H9 (cell line): ENCODE measurements around the gene IQGAP2. TPM values are rescaled to one million over a fixed set of nuclear protein-coding genes. Genes with fewer than 3 reads are reported as not detected.

Experiments used
- DNase-seq: peaks from one replicate; pipeline ENCODE4 v3.0.0-alpha.2; 2017
- H2AFZ ChIP-seq: one replicate; pipeline ENCODE4 v1.6.1; 2013; ENCODE audit warnings: mild to moderate bottlenecking, low read length, control low read depth, moderate library complexity
- H2AK5ac ChIP-seq: 2 replicates; pipeline ENCODE4 v1.6.1; 2013; ENCODE audit warnings: low read length, control low read depth, mixed read lengths; ENCODE audit not compliant: insufficient read length
- H2BK120ac ChIP-seq: one replicate; pipeline ENCODE4 v1.6.1; 2013; ENCODE audit warnings: low read depth, mild to moderate bottlenecking, low read length, control low read depth, inconsistent platforms; ENCODE audit not compliant: poor library complexity, severe bottlenecking
- H2BK12ac ChIP-seq: 2 replicates; pipeline ENCODE4 v1.6.1; 2013; ENCODE audit warnings: low read length, control low read depth, mixed read lengths, low read depth; ENCODE audit not compliant: insufficient read length
- H2BK15ac ChIP-seq: 2 replicates; pipeline ENCODE4 v1.6.1; 2013; ENCODE audit warnings: low read depth, low read length, control low read depth
- H2BK20ac ChIP-seq: one replicate; pipeline ENCODE4 v1.6.1; 2013; ENCODE audit warnings: low read depth, mild to moderate bottlenecking, low read length, control low read depth, inconsistent platforms; ENCODE audit not compliant: poor library complexity, severe bottlenecking
- H2BK5ac ChIP-seq: 2 replicates; pipeline ENCODE4 v1.6.1; 2013; ENCODE audit warnings: low read length, control low read depth, mixed read lengths; ENCODE audit not compliant: insufficient read length
- H3K14ac ChIP-seq: 2 replicates; pipeline ENCODE4 v1.6.1; 2013; ENCODE audit warnings: low read length, control low read depth; ENCODE audit not compliant: insufficient read depth
- H3K18ac ChIP-seq: 2 replicates; pipeline ENCODE4 v1.6.1; 2013; ENCODE audit warnings: low read depth, mild to moderate bottlenecking, mixed read lengths, low read length, control low read depth; ENCODE audit not compliant: insufficient read length
- H3K23ac ChIP-seq: 2 replicates; pipeline ENCODE4 v1.6.1; 2013; ENCODE audit warnings: low read length, control low read depth, mixed read lengths, low read depth; ENCODE audit not compliant: insufficient read length
- H3K23me2 ChIP-seq: 2 replicates; pipeline ENCODE4 v1.6.1; 2013; ENCODE audit warnings: low read depth, mild to moderate bottlenecking, mixed read lengths, low read length, control low read depth; ENCODE audit not compliant: insufficient read length, poor library complexity, severe bottlenecking
- H3K27ac ChIP-seq: 2 replicates; pipeline ENCODE4 v1.5.1; 2013; ENCODE audit warnings: low read length, control low read depth, mixed read lengths, low read depth; ENCODE audit not compliant: insufficient read length
- H3K27me3 ChIP-seq: 2 replicates; pipeline ENCODE4 v1.6.1; 2013; ENCODE audit warnings: low read length, control low read depth, inconsistent platforms; ENCODE audit not compliant: insufficient read depth
- H3K4ac ChIP-seq: 2 replicates; pipeline ENCODE4 v1.6.1; 2013; ENCODE audit warnings: low read depth, mild to moderate bottlenecking, control low read depth, inconsistent platforms, low read length, moderate library complexity
- H3K4me1 ChIP-seq: 2 replicates; pipeline ENCODE4 v1.6.1; 2013; ENCODE audit warnings: low read length, control low read depth, inconsistent platforms; ENCODE audit not compliant: insufficient read depth
- H3K4me2 ChIP-seq: 2 replicates; pipeline ENCODE4 v1.6.1; 2013; ENCODE audit warnings: low read length, control low read depth, mixed read lengths; ENCODE audit not compliant: insufficient read length, insufficient read depth
- H3K56ac ChIP-seq: 2 replicates; pipeline ENCODE4 v1.6.1; 2013; ENCODE audit warnings: low read depth, mild to moderate bottlenecking, mixed read lengths, low read length, control low read depth; ENCODE audit not compliant: insufficient read length
- H3K79me1 ChIP-seq: 2 replicates; pipeline ENCODE4 v1.6.1; 2013; ENCODE audit warnings: low read depth, mild to moderate bottlenecking, moderate library complexity, low read length, control low read depth, inconsistent platforms; ENCODE audit not compliant: insufficient read depth, poor library complexity, severe bottlenecking
- H3K79me2 ChIP-seq: 2 replicates; pipeline ENCODE4 v1.6.1; 2013; ENCODE audit warnings: low read length, control low read depth, inconsistent platforms; ENCODE audit not compliant: insufficient read depth
- H3K9ac ChIP-seq: 2 replicates; pipeline ENCODE4 v1.6.1; 2013; ENCODE audit warnings: low read length, control low read depth, mixed read lengths; ENCODE audit not compliant: insufficient read length; ENCODE audit errors: extremely low read depth
- H3K9me3 ChIP-seq: one replicate; pipeline ENCODE4 v1.6.1; 2013; ENCODE audit warnings: low read depth, low read length, inconsistent platforms; ENCODE audit not compliant: control insufficient read depth
- H3T11ph ChIP-seq: one replicate; pipeline ENCODE4 v1.6.1; 2013; ENCODE audit warnings: mild to moderate bottlenecking, low read length, control low read depth, inconsistent platforms
- H4K20me1 ChIP-seq: one replicate; pipeline ENCODE4 v1.6.1; 2013; ENCODE audit not compliant: control insufficient read depth, insufficient read length, insufficient read depth
- H4K5ac ChIP-seq: 2 replicates; pipeline ENCODE4 v1.6.1; 2013; ENCODE audit warnings: low read depth, mild to moderate bottlenecking, mixed read lengths, low read length, control low read depth; ENCODE audit not compliant: insufficient read length
- H4K8ac ChIP-seq: replicated peaks from 2 replicates; pipeline ENCODE4 v1.6.1; 2013; ENCODE audit warnings: low read length, control low read depth, mixed read lengths, low read depth; ENCODE audit not compliant: insufficient read length
- H4K91ac ChIP-seq: 2 replicates; pipeline ENCODE4 v1.6.1; 2013; ENCODE audit warnings: low read depth, mild to moderate bottlenecking, moderate library complexity, mixed read lengths, low read length, control low read depth; ENCODE audit not compliant: insufficient read length
- H3K27ac Mint-ChIP-seq, 3 experiments: 2 replicates in 2 of 3; 3 replicates in 1 of 3; pipeline ENCODE4 v1.8.0; 2020 to 2021; ENCODE audit warnings: mixed read lengths in 3 of 3, mild to moderate bottlenecking in 1 of 3, moderate library complexity in 1 of 3
- H3K27me3 Mint-ChIP-seq: 2 replicates; pipeline ENCODE4 v1.8.0; 2021; ENCODE audit warnings: low read depth, mild to moderate bottlenecking, moderate library complexity, mixed read lengths
- H3K36me3 Mint-ChIP-seq, 3 experiments: 2 replicates in 2 of 3; 3 replicates in 1 of 3; pipeline ENCODE4 v1.8.0; 2020 to 2021; ENCODE audit warnings: low read depth in 3 of 3, mixed read lengths in 3 of 3; ENCODE audit not compliant: insufficient read depth in 1 of 3
- H3K4me1 Mint-ChIP-seq, 2 experiments: 2 replicates each; pipeline ENCODE4 v1.8.0; 2020; ENCODE audit warnings: mixed read lengths in 2 of 2
- H3K4me3 Mint-ChIP-seq, 2 experiments: 2 replicates in 1 of 2; 3 replicates in 1 of 2; pipeline ENCODE4 v1.8.0; 2020 to 2021; ENCODE audit warnings: mild to moderate bottlenecking in 2 of 2, mixed read lengths in 2 of 2, moderate library complexity in 1 of 2
- H3K9me3 Mint-ChIP-seq, 2 experiments: 2 replicates in 1 of 2; 3 replicates in 1 of 2; pipeline ENCODE4 v1.8.0; 2020; ENCODE audit warnings: mild to moderate bottlenecking in 2 of 2, mixed read lengths in 2 of 2, moderate library complexity in 1 of 2
- CTCF ChIP-seq: fragments of 200-600 bp; sonication (generic); conservative IDR thresholded peaks from 3 replicates; pipeline ENCODE4 v1.8.0; 2021; ENCODE audit warnings: antibody characterized with exemption, mild to moderate bottlenecking
- WGBS: extraction: QIAGEN DNeasy Blood & Tissue Kit; methylation state at CpG from one replicate; pipeline ENCODE4 v1.1.7; 2013; ENCODE audit warnings: missing lambda C conversion rate, low lambda C conversion rate, mixed read lengths; ENCODE audit not compliant: insufficient read length; ENCODE audit errors: extremely low coverage; 5-methylcytosine and 5-hydroxymethylcytosine counted together
- total RNA-seq: library from RNA; stranded (reverse); gene quantifications from 2 replicates; pipeline ENCODE4 v1.2.1, GENCODE V29; 2021

Gene IQGAP2
- total RNA-seq, 1 experiment from 2014 or later: 22.5 TPM

- WGBS: no CpG with 5 or more reads among the region's 13 CpGs
- Histone ChIP-seq H2AFZ (no peak overlapping the region), H4K91ac (no peak overlapping the region), H3K9me3 (no peaks in the 10 kb centered on the region), H2BK5ac (no peak overlapping the region), H3K18ac (no peak overlapping the region), H4K20me1 (no peaks in the 10 kb centered on the region), H2BK12ac (no peak overlapping the region), H2AK5ac (no peak overlapping the region), H2BK20ac (no peak overlapping the region), H3K27me3 (no peaks in the 10 kb centered on the region), H2BK15ac (no peak overlapping the region), H4K8ac (no peak overlapping the region), H3K4ac (no peak overlapping the region), H3K23ac (no peak overlapping the region), H3K56ac (no peak overlapping the region), H3K14ac (no peak overlapping the region), H3K9ac (no peak overlapping the region), H3K79me1 (no peaks in the 10 kb centered on the region), H3K4me1 (no peaks in the 10 kb centered on the region; the same call in 1 of the 2 replicates), H3K27ac (no peak overlapping the region), H3K4me2 (no peak overlapping the region), H3K79me2 (no peaks in the 10 kb centered on the region), H2BK120ac (no peak overlapping the region), H3T11ph (no peak overlapping the region), H4K5ac (no peak overlapping the region), H3K23me2 (no peaks in the 10 kb centered on the region)
- no peak for TF ChIP-seq CTCF
- Mint-ChIP-seq H3K4me1 (peaks cover 17 to 31% of the 10 kb centered on the region in 2 experiments), H3K36me3 (no peaks in the 10 kb centered on the region), H3K9me3 (no peaks in the 10 kb centered on the region), H3K27ac (no peak overlapping the region), H3K4me3 (no peak overlapping the region), H3K27me3 (0 out of 2 replicates have a peak, but pooled peaks cover 1% of the 10 kb centered on the region)
- no peak for DNase-seq
These were observed 13.5 kb upstream of the IQGAP2 start for GRCh38 chr5:76389513-76390154.
